SK-N-SH (cell line): ENCODE results near the gene MS4A15. TPM values are rescaled to one million over a fixed set of nuclear protein-coding genes. Genes with fewer than 3 reads are reported as not detected.

Experiments used
- CTCF ChIA-PET: fragments of 300-600, 350-600 bp; formaldehyde crosslinking; extraction: SDS; loops from one replicate; lab custom pipeline; 2021; lab: Yijun Ruan, JAX
- POLR2A ChIA-PET: fragments of 350-600 bp; sonication (Branson Sonifier 250); formaldehyde crosslinking; extraction: SDS; loops from one replicate; lab custom pipeline; 2020; ENCODE audit warnings: antibody characterized with exemption, inconsistent platforms; lab: Yijun Ruan, JAX
- DNase-seq: peaks from one replicate; pipeline ENCODE4 v3.0.0; 2012
- H2AFZ ChIP-seq: fragments of 200-600 bp; sonication (generic); 2 replicates; pipeline ENCODE4 v1.8.1; 2016; ENCODE audit warnings: antibody characterized with exemption, mild to moderate bottlenecking, low read depth
- H3F3A ChIP-seq: fragments of 200-600 bp; sonication (generic); replicated peaks from 2 replicates; pipeline ENCODE3; 2016; ENCODE audit warnings: antibody characterized with exemption, mild to moderate bottlenecking; ENCODE audit not compliant: insufficient read depth
- H3K27ac ChIP-seq, 2 experiments: fragments of 200-500 bp in 1 of 2; fragments of 200-600 bp in 1 of 2; sonication (Bioruptor generic) in 1 of 2; sonication (generic), shearing (Covaris generic) in 1 of 2; 2 replicates each; pipeline versions ENCODE4 v1.5.1 to v1.6.1; 2014 to 2016; ENCODE audit warnings: low read depth in 2 of 2, inconsistent platforms in 1 of 2, low read length in 1 of 2, mild to moderate bottlenecking in 1 of 2, mixed read lengths in 1 of 2
- H3K27me3 ChIP-seq: fragments of 200-600 bp; sonication (generic), shearing (Covaris generic); 2 replicates; pipeline ENCODE4 v1.6.1; 2016; ENCODE audit warnings: mixed run types; ENCODE audit not compliant: insufficient read depth
- H3K36me3 ChIP-seq, 2 experiments: fragments of 200-500 bp in 1 of 2; fragments of 200-600 bp in 1 of 2; sonication (Bioruptor generic) in 1 of 2; sonication (generic) in 1 of 2; replicated peaks in 1 of 2; 2 replicates each; pipeline versions ENCODE3 to v1.5.1; 2014 to 2016; ENCODE audit warnings: low read length in 1 of 2, mild to moderate bottlenecking in 1 of 2; ENCODE audit not compliant: insufficient read depth in 2 of 2, control insufficient read depth in 1 of 2
- H3K4me1 ChIP-seq, 2 experiments: fragments of 200-500 bp in 1 of 2; fragments of 200-600 bp in 1 of 2; sonication (Bioruptor generic) in 1 of 2; sonication (generic), shearing (Covaris generic) in 1 of 2; 2 replicates each; pipeline versions ENCODE4 v1.5.1 to v1.6.1; 2014 to 2016; ENCODE audit warnings: low read depth in 1 of 2, low read length in 1 of 2, mixed run types in 1 of 2; ENCODE audit not compliant: insufficient read depth in 2 of 2, control insufficient read depth in 1 of 2
- H3K4me2 ChIP-seq: fragments of 200-600 bp; sonication (generic), shearing (Covaris generic); 2 replicates; pipeline ENCODE4 v1.6.1; 2017; ENCODE audit warnings: mixed run types
- H3K4me3 ChIP-seq, 2 experiments: fragments of 200-500 bp in 1 of 2; fragments of 200-600 bp in 1 of 2; sonication (Bioruptor generic) in 1 of 2; sonication (generic), shearing (Covaris generic) in 1 of 2; 2 replicates each; pipeline versions ENCODE4 v1.5.1 to v1.8.1; 2014 to 2016; ENCODE audit warnings: low read depth in 2 of 2, inconsistent platforms in 1 of 2, low read length in 1 of 2, mild to moderate bottlenecking in 1 of 2, mixed read lengths in 1 of 2, moderate library complexity in 1 of 2
- H3K79me2 ChIP-seq: fragments of 200-600 bp; sonication (generic); 2 replicates; pipeline ENCODE4 v1.8.1; 2017; ENCODE audit warnings: mild to moderate bottlenecking; ENCODE audit not compliant: insufficient read depth
- H3K9ac ChIP-seq: fragments of 200-600 bp; sonication (generic); 2 replicates; pipeline ENCODE4 v1.6.1; 2017; ENCODE audit warnings: mixed run types
- H3K9me2 ChIP-seq: fragments of 200-600 bp; sonication (generic); 2 replicates; pipeline ENCODE4 v1.6.1; 2017; ENCODE audit warnings: mixed run types
- H3K9me3 ChIP-seq: fragments of 200-600 bp; sonication (generic); 2 replicates; pipeline ENCODE4 v1.6.1; 2017; ENCODE audit warnings: mixed run types, mild to moderate bottlenecking, moderate library complexity
- H4K20me1 ChIP-seq: fragments of 200-600 bp; sonication (generic); 2 replicates; pipeline ENCODE4 v1.6.1; 2017; ENCODE audit warnings: mild to moderate bottlenecking, mixed run types; ENCODE audit not compliant: insufficient read depth
- CHD2 ChIP-seq: fragments of 150-350 bp; IDR thresholded peaks from 2 replicates; pipeline ENCODE4 v1.6.1; 2018; ENCODE audit warnings: low read length; ENCODE audit not compliant: partially characterized antibody
- ELF1 ChIP-seq: IDR thresholded peaks from 2 replicates; pipeline ENCODE4 v1.4.0; 2012
- EP300 ChIP-seq, 2 experiments: IDR thresholded peaks; 2 replicates each; pipeline versions ENCODE4 v1.4.0 to v1.6.1; 2012; ENCODE audit warnings: borderline replicate concordance in 1 of 2, low read depth in 1 of 2, low read length in 1 of 2
- FOXM1 ChIP-seq: IDR thresholded peaks from 2 replicates; pipeline ENCODE4 v1.4.0; 2012; ENCODE audit warnings: low read depth, mild to moderate bottlenecking
- GABPA ChIP-seq: IDR thresholded peaks from 2 replicates; pipeline ENCODE4 v1.4.0; 2012; ENCODE audit warnings: low read depth, mild to moderate bottlenecking
- MAX ChIP-seq: IDR thresholded peaks from 2 replicates; pipeline ENCODE4 v1.4.0; 2012; ENCODE audit warnings: low read depth
- MEF2A ChIP-seq: IDR thresholded peaks from 2 replicates; pipeline ENCODE4 v1.4.0; 2012; ENCODE audit warnings: low read depth, borderline replicate concordance
- MXI1 ChIP-seq: IDR thresholded peaks from 2 replicates; pipeline ENCODE4 v1.6.1; 2012; ENCODE audit warnings: mild to moderate bottlenecking, low read depth, low read length, improper control_type of control experiment
- POLR2AphosphoS5 ChIP-seq: IDR thresholded peaks from 2 replicates; pipeline ENCODE4 v1.6.1; 2012; ENCODE audit warnings: low read depth, low read length
- RAD21 ChIP-seq: IDR thresholded peaks from 2 replicates; pipeline ENCODE4 v1.6.1; 2012; ENCODE audit warnings: mild to moderate bottlenecking, low read length
- RCOR1 ChIP-seq: fragments of 150-350 bp; IDR thresholded peaks from 2 replicates; pipeline ENCODE4 v1.6.1; 2017; ENCODE audit warnings: antibody characterized with exemption, low read length
- RFX5 ChIP-seq: IDR thresholded peaks from 2 replicates; pipeline ENCODE4 v1.6.1; 2012; ENCODE audit warnings: mild to moderate bottlenecking, improper control_type of control experiment, low read length
- RXRA ChIP-seq: IDR thresholded peaks from 2 replicates; pipeline ENCODE4 v1.4.0; 2012; ENCODE audit warnings: low read depth, mild to moderate bottlenecking, borderline replicate concordance
- USF1 ChIP-seq: IDR thresholded peaks from 2 replicates; pipeline ENCODE4 v1.4.0; 2012; ENCODE audit warnings: low read depth, borderline replicate concordance
- USF2 ChIP-seq: fragments of 150-350 bp; IDR thresholded peaks from 2 replicates; pipeline ENCODE4 v1.6.1; 2017; ENCODE audit warnings: antibody characterized with exemption, low read length, low read depth, borderline replicate concordance
- YY1 ChIP-seq: IDR thresholded peaks from 2 replicates; pipeline ENCODE4 v1.4.0; 2012; ENCODE audit warnings: low read depth, mild to moderate bottlenecking
- WGBS: methylation state at CpG from one replicate; pipeline ENCODE4 v1.1.6; 2017; ENCODE audit warnings: low lambda C conversion rate; 5-methylcytosine and 5-hydroxymethylcytosine counted together
- polyA plus RNA-seq, 3 experiments: library from polyadenylated mRNA; depleted of rRNA; stranded (reverse); fragments of >200 nt; gene quantifications; 2 replicates each; pipeline ENCODE4 v1.2.3, GENCODE V29; 2012
- TF ChIP-seq, protein P1 (sequence below): IDR thresholded peaks from 2 replicates; pipeline ENCODE4 v1.4.0; 2012; ENCODE audit warnings: low read depth, borderline replicate concordance
- TF ChIP-seq, protein P2 (sequence below): IDR thresholded peaks from 2 replicates; pipeline ENCODE4; 2012

Gene MS4A15
- polyA plus RNA-seq, 1 of the 3 experiments (the other 2 are of a cell fraction) = not detected

GRCh38 chr11:60766547-60766946 lies 9.9 kb downstream of the MS4A15 start:
- Histone ChIP-seq H3K9me2 (no peaks in the 10 kb centered on the region), H3K27ac (no peak overlapping the region), H3K4me3 (no peak overlapping the region), H3K4me2 (no peak overlapping the region), H2AFZ (no peak overlapping the region), H3K9ac (no peak overlapping the region), H3F3A (no peaks in the 10 kb centered on the region), H4K20me1 (no peaks in the 10 kb centered on the region), H3K9me3 (no peaks in the 10 kb centered on the region), H3K4me1 (no peaks in the 10 kb centered on the region; a peak in 1 of 4 replicates), H3K36me3 (no peaks in the 10 kb centered on the region), H3K27me3 (peaks cover 40% of the 10 kb centered on the region), H3K79me2 (no peaks in the 10 kb centered on the region)
- DNase-seq = no peak
- WGBS = 13% methylated on average over 10 of the region's 10 CpGs
- POLR2A ChIA-PET = no interaction called here
- TF ChIP-seq MEF2A (no peak), MAX (no peak), YY1 (no peak), USF2 (no peak), RAD21 (no peak), RFX5 (no peak), FOXM1 (no peak), USF1 (no peak), MXI1 (no peak), CHD2 (no peak), ELF1 (no peak), RCOR1 (no peak), GABPA (no peak), RXRA (no peak), POLR2AphosphoS5 (no peak), EP300 (IDR thresholded peaks at IDR 0.05; ENCODE audit: borderline replicate concordance in 1 of 2, low read depth in 1 of 2, low read length in 1 of 2) (no peak)
- TF ChIP-seq, protein P1, sequence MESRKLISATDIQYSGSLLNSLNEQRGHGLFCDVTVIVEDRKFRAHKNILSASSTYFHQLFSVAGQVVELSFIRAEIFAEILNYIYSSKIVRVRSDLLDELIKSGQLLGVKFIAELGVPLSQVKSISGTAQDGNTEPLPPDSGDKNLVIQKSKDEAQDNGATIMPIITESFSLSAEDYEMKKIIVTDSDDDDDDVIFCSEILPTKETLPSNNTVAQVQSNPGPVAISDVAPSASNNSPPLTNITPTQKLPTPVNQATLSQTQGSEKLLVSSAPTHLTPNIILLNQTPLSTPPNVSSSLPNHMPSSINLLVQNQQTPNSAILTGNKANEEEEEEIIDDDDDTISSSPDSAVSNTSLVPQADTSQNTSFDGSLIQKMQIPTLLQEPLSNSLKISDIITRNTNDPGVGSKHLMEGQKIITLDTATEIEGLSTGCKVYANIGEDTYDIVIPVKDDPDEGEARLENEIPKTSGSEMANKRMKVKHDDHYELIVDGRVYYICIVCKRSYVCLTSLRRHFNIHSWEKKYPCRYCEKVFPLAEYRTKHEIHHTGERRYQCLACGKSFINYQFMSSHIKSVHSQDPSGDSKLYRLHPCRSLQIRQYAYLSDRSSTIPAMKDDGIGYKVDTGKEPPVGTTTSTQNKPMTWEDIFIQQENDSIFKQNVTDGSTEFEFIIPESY = no peak
- TF ChIP-seq, protein P2, sequence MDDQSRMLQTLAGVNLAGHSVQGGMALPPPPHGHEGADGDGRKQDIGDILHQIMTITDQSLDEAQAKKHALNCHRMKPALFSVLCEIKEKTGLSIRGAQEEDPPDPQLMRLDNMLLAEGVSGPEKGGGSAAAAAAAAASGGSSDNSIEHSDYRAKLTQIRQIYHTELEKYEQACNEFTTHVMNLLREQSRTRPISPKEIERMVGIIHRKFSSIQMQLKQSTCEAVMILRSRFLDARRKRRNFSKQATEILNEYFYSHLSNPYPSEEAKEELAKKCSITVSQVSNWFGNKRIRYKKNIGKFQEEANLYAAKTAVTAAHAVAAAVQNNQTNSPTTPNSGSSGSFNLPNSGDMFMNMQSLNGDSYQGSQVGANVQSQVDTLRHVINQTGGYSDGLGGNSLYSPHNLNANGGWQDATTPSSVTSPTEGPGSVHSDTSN = no peak
- CTCF ChIA-PET = interaction anchor here (0.8 to 2.1 kb wide), 3 partner anchors 9 to 11 kb away, joined by 3 to 16 read pairs (median 5); partner anchors contain the start of gene MS4A15
